GM18873 (cell line): ENCODE data around the gene WDR20.

Experiments
- ATAC-seq: cut with Tn5 transposase; IDR thresholded peaks from one replicate; pipeline ENCODE4 v1.9.1; 2021; ENCODE audit warnings: mild to moderate bottlenecking, moderate library complexity, moderate number of reproducible peaks; ENCODE audit not compliant: unreplicated experiment, low FRiP score

Gene WDR20

DNA sequence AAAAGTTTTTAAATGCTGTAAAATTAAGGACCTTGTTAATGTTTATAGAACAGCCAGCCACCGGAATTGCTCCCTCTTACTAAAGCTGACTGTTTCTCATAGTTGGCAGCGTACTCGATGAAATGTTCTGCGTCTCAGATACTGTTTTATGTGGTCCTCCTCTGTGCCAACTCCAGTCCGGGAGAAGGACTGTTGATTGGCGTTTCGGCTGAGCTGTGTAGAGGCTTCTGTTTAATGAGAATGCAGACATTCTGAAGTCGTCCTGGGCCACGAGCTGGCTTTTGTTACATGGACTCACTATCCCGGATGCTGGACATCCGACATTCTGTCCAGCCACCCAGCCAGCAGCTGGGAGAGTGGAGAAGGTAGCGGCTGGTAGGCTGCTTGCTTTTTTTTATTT, 75.4 kb downstream of the WDR20 start:
- no peak for ATAC-seq

DNA sequence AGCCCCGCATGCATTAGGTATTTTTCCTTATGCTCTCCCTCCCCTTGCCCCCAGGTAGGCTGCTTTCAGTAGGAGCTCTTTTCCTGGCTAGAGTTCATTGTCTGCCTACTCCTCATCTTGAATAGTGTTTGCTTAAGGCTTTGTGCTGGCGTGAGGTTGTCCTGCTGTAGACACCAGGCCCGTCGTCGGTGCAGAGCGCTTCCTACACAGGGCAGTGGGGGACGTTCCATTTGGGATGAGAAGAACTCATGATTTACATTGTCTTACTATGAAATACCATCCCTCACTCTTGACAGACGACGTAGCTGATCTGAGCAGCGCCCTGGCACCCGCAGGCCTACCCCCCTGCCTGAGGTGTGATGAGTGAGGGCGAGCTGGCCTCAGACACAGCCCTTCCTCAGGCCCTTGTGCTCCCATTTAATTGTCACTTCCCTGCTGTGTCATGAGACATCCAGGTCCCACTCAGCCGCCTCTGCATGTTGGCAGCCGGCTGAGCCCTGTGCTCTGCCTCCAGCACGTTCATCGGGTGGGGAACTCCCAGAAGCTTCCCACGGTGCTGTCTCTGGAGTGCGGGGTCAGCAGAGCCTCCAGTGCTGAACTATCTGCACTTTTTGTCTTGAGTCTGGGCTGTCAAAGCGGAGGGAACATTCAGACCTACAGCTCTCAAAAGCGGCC, 76.0 kb downstream of the WDR20 start:
- no peak for ATAC-seq

GRCh38 chr14:102217399-102217798, 77.7 kb downstream of the WDR20 start:
- ATAC-seq: no peak

- no peak for ATAC-seq
Measured at GRCh38 chr14:102217987-102218421, 78.3 kb downstream of the WDR20 start.

GRCh38 chr14:102218688-102219087, 79.0 kb downstream of the WDR20 start:
- no peak for ATAC-seq

GRCh38 chr14:102219316-102219715, 79.6 kb downstream of the WDR20 start:
- ATAC-seq: no peak

- peak; percentile 66 for ATAC-seq
Measured at GRCh38 chr14:102220031-102220430, 80.3 kb downstream of the WDR20 start.

- no peak for ATAC-seq
Measured at GRCh38 chr14:102221026-102221425, 81.3 kb downstream of the WDR20 start.

DNA sequence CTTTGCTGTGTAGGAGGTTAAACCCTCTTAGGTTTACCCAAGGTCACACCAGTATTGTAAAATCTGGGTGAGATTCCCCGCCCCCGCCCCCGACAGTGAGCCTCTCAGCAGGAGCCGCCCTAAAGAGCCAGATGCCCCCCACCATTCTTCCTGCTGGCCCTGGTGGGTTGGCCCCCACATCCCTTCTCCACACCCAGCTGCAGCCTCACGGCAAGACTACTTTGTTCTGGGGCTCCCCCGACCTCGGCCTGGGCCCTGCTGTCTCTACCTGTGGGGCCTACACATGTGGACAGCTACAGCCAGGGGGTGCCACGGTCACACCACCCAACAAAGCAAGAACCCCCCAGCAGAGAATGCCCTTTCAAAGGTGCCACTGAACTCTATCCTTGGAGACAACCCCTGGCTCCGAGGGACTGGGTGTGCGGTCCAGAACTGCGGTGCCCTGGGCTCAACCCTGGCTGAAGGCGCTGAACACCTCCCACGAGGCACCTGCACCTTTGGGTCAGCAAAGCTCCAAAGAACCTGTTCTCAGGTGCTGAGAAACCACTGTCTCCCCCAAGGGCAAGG, 82.4 kb downstream of the WDR20 start:
- ATAC-seq: no peak

GRCh38 chr14:102222751-102223150, 83.1 kb downstream of the WDR20 start:
- no peak for ATAC-seq

- no peak for ATAC-seq
Measured at GRCh38 chr14:102223682-102224081, 84.0 kb downstream of the WDR20 start.

DNA sequence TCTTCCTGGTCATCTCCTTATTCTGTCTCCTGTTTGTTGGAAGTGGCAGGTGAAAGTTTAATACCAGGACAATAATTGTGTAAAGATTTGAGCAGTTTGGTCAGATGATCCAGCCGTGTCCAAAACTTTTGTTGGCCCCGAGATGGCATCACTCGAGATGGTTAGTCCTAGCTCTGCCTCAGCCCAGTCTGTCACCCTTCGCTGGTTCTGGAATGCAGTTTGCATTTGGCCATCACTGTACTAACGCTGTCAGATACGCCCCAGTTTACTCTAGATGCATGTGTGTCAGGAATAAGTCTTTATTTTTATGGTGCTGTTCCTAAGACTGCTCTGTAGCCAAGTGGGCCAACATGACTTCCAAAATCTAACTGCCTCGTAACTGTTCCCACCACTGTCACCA, 85.7 kb downstream of the WDR20 start:
- no peak for ATAC-seq

GRCh38 chr14:102225936-102226335, 86.2 kb downstream of the WDR20 start:
- ATAC-seq: no peak

DNA sequence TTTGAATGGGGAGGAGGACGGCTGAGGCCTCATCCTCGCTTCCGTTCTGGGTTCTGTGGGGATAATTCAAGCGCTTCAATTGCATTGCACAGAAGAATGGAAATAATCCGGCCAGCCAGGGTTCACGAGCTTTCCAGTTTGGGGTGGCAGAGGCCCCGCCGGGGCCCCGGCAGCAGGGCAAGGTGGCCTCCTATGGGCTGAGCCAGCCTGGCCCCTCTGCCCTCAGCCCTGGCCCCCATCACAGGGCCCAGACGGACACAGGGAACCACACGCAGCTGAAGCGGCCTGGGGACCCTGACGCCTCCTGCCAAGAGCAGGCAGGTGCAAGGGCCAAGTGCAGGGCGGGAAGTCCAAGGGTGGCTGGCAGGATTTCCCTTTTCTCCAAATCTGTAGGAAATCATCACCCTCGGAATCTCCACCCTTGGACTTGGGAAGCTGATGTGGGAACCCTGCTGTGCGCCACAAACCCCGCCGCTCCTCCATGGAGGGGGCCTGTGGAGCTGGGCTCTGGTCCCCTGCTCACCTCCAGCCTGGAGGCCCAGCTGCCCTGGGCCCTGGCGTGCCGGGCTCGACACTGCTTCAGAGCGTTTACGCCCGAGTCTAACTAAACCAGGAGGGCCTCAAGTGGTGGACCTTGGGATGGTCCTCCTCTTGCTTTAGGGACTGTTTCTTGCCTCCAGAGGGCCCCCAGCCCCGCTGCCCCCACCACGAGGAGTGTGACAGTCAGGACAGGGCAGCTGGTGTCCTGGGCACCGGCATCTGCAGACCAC, 86.8 kb downstream of the WDR20 start:
- no peak for ATAC-seq

DNA sequence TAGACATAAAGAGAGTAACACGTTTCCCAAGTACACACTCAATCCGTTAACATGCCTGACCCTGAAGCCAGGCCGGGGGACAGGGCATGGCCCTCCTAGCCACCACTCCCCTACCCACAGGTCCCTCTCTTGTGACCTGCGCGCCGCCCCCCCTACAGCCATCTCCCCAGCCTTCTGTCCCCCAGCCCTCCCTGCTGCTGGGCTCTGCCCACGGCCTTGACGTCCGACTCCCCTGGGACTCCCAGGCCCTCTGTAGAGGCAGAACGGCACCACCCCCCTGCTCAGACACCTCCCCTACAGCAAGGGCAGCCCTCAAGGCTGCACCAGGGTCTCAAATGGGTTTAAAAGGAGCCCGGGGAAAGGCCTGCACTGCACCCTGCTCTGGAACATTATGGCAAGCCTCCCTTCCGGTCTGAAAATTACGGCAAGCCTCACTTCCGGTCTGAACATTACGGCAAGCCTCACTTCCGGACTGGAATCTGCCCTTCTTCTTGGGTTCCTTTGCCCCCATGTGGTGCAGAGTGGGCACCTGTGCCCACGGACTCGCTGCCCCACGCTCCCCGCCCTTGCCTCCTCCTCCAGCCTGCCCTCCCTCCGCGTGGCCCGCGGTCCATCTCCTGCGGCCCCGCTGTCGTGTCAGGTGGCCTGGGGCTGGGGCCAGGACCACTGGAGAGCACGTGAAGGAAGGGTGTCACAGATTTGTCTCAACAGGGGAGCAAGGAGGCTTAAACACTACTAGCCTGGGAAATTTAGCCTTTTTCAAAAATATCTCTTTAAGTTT, 87.7 kb downstream of the WDR20 start:
- ATAC-seq: no peak

DNA sequence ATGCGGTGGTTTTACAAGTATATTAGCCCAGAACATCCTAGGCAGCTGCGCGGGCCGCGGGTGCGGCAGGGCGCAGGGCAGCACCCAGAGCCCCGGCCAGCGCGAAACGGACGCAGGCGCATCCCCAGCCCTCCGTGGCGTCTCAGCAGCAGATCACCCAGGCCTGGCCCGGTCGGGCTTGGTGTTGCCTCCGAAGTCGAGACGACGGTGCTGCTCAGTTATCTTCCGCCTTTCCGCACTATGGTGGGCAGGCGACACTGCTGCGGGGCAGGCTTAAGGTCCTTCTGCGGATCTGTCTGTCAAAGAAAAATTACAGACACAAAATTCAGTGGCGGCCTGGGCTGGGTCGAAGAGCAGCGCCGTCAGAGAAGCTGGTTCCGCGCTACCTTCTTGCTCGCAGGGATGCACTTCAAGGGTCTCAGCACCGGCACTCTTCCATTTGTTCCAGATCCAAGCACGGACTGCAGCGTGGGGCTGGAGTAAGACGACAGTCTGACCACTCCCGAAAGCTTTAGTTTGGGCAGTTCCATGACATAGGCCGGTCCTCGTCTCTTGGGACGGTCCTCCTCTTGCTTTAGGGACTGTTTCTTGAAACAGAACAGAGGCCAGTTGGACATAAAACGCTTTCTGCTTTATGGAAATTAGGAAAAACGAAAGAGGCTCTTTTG, 89.5 kb downstream of the WDR20 start:
- ATAC-seq: no peak

- no peak for ATAC-seq
Measured at GRCh38 chr14:102229739-102230092, 90.0 kb downstream of the WDR20 start.

- no peak for ATAC-seq
Measured at GRCh38 chr14:102230481-102231210, 90.9 kb downstream of the WDR20 start.

DNA sequence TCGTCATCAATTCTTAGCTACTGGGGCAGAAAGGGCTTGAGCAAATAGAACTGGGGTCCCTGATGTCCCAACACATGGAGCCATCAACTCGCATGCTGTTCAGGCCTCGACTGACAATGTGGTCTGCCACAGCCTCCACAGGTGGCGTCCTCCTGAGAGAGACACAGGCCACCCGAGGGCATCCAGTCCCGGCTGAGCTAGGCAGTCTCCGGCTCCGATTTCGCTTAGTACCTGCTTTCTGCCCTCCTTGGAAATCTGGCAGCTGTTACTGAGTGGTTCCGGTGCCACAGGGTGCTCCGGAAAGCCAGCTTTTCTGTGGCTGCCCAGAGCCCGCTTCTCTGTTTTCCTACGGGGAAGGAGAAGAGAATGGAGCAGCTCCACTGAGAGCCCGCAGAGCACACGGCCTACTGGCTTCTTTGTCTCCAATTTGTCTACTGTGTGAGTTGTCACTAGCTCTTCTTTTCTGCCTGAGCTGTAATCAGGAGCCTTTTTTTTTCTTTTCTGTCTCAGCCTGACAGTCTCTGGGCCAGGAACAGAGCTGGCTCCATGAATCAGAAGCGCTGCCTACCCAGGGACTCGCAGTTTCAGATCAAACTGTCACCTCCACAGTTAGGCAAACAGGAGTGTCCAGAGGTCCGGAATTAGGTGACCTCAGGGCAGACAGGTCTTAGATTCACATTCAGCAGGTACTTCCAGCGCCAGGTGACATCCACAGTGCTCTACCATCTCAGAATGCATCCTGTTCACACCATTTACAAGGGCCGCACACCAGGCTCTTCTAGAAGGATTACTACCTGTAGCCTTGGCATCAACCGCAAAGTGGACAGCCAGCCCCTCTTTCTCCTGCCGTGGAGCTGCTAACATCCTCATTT, 92.0 kb downstream of the WDR20 start:
- no peak for ATAC-seq
